MM.1S (cell line): ENCODE data around the gene JAKMIP2.

Experiments
- DNase-seq: peaks from one replicate; pipeline ENCODE4 v3.0.0-alpha.2; 2015
- H2AFZ ChIP-seq: fragments of 300-600 bp; sonication (generic); 2 replicates; pipeline ENCODE4 v1.6.0; 2016; ENCODE audit warnings: antibody characterized with exemption, low read length
- H3F3A ChIP-seq: fragments of 300-600 bp; sonication (generic); 2 replicates; pipeline ENCODE4 v1.6.1; 2016; ENCODE audit warnings: mild to moderate bottlenecking, antibody characterized with exemption, low read length, moderate library complexity, mixed read lengths; ENCODE audit not compliant: insufficient read depth
- H3K27ac ChIP-seq: fragments of 300-600 bp; sonication (generic); 2 replicates; pipeline ENCODE4 v1.5.1; 2016; ENCODE audit warnings: mild to moderate bottlenecking, low read length
- H3K27me3 ChIP-seq: fragments of 300-600 bp; sonication (generic); replicated peaks from 2 replicates; pipeline ENCODE4 v1.6.0; 2016; ENCODE audit warnings: low read length; ENCODE audit not compliant: insufficient read depth
- H3K36me3 ChIP-seq: fragments of 300-600 bp; sonication (generic); replicated peaks from 2 replicates; pipeline ENCODE4 v1.6.1; 2016; ENCODE audit warnings: mild to moderate bottlenecking, low read length, mixed read lengths; ENCODE audit not compliant: insufficient read depth
- H3K4me1 ChIP-seq: fragments of 300-600 bp; sonication (generic); 2 replicates; pipeline ENCODE4 v1.6.1; 2016; ENCODE audit warnings: low read length, mixed read lengths
- H3K4me2 ChIP-seq: fragments of 300-600 bp; sonication (generic); 2 replicates; pipeline ENCODE4 v1.6.0; 2016; ENCODE audit warnings: low read depth, low read length
- H3K4me3 ChIP-seq: fragments of 300-600 bp; sonication (generic); 2 replicates; pipeline ENCODE4 v1.5.1; 2016; ENCODE audit warnings: low read length, mixed read lengths
- H3K79me2 ChIP-seq: fragments of 300-600 bp; sonication (generic); 2 replicates; pipeline ENCODE4 v1.6.1; 2016; ENCODE audit warnings: mixed run types, low read length, mixed read lengths
- H3K9ac ChIP-seq: fragments of 300-600 bp; sonication (generic); 2 replicates; pipeline ENCODE4 v1.6.1; 2016; ENCODE audit warnings: low read length, mixed read lengths
- H3K9me2 ChIP-seq: fragments of 300-600 bp; sonication (generic); replicated peaks from 2 replicates; pipeline ENCODE4 v1.6.1; 2016; ENCODE audit warnings: mild to moderate bottlenecking, low read length, mixed read lengths; ENCODE audit not compliant: insufficient read depth
- H3K9me3 ChIP-seq: fragments of 300-600 bp; sonication (generic); replicated peaks from 2 replicates; pipeline ENCODE4 v1.6.1; 2016; ENCODE audit warnings: mild to moderate bottlenecking, low read length, mixed read lengths; ENCODE audit not compliant: insufficient read depth
- H4K20me1 ChIP-seq: fragments of 300-600 bp; sonication (generic); 2 replicates; pipeline ENCODE4 v1.6.1; 2016; ENCODE audit warnings: mild to moderate bottlenecking, low read length, moderate library complexity, mixed read lengths; ENCODE audit not compliant: insufficient read depth
- EZH2 ChIP-seq: fragments of 300-600 bp; sonication (generic); optimal IDR thresholded peaks from 2 replicates; pipeline ENCODE3; 2017; ENCODE audit warnings: low read depth, mild to moderate bottlenecking, antibody characterized with exemption, low read length, mixed read lengths
- EZH2phosphoT487 ChIP-seq: fragments of 300-600 bp; sonication (generic); IDR thresholded peaks from 2 replicates; pipeline ENCODE4 v1.6.1; 2018; ENCODE audit warnings: antibody characterized with exemption, low read length
- TF ChIP-seq, protein P1 (sequence below): fragments of 300-600 bp; sonication (generic); IDR thresholded peaks from 2 replicates; pipeline ENCODE4 v1.5.1; 2016; ENCODE audit warnings: antibody characterized with exemption, low read length, mixed read lengths

Gene JAKMIP2

DNA sequence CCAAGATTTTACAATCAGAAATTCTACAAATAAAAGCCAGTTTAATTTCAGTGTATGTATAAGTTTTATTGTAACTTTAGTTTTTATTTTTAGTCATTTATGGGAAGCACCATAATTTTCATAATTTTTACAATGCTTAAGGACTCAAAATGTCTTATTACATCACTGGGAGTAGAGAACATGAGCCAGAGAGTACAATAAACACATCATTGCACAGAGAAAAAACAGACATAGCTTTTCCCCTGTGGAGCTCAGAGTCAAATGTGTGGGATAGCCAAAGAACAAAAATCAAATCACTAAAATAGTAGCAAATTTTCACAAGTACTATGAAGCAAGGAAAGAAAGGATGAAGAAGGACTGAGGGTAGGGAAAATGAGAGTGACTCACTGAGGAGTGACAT is 5.5 kb upstream of the JAKMIP2 start:
- Histone ChIP-seq H3F3A (no peaks in the 10 kb centered on the region), H4K20me1 (no peaks in the 10 kb centered on the region), H3K36me3 (no peaks in the 10 kb centered on the region), H2AFZ (no peak overlapping the region), H3K9me2 (no peaks in the 10 kb centered on the region), H3K27ac (no peak overlapping the region), H3K9me3 (no peaks in the 10 kb centered on the region), H3K9ac (no peak overlapping the region), H3K79me2 (no peaks in the 10 kb centered on the region), H3K4me1 (no peaks in the 10 kb centered on the region), H3K4me2 (no peak overlapping the region), H3K4me3 (no peak overlapping the region), H3K27me3 (no peaks in the 10 kb centered on the region)
- no peak for DNase-seq
- TF ChIP-seq, protein P1, sequence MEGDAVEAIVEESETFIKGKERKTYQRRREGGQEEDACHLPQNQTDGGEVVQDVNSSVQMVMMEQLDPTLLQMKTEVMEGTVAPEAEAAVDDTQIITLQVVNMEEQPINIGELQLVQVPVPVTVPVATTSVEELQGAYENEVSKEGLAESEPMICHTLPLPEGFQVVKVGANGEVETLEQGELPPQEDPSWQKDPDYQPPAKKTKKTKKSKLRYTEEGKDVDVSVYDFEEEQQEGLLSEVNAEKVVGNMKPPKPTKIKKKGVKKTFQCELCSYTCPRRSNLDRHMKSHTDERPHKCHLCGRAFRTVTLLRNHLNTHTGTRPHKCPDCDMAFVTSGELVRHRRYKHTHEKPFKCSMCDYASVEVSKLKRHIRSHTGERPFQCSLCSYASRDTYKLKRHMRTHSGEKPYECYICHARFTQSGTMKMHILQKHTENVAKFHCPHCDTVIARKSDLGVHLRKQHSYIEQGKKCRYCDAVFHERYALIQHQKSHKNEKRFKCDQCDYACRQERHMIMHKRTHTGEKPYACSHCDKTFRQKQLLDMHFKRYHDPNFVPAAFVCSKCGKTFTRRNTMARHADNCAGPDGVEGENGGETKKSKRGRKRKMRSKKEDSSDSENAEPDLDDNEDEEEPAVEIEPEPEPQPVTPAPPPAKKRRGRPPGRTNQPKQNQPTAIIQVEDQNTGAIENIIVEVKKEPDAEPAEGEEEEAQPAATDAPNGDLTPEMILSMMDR = no peak
- TF ChIP-seq EZH2 (no peak), EZH2phosphoT487 (no peak)

DNA sequence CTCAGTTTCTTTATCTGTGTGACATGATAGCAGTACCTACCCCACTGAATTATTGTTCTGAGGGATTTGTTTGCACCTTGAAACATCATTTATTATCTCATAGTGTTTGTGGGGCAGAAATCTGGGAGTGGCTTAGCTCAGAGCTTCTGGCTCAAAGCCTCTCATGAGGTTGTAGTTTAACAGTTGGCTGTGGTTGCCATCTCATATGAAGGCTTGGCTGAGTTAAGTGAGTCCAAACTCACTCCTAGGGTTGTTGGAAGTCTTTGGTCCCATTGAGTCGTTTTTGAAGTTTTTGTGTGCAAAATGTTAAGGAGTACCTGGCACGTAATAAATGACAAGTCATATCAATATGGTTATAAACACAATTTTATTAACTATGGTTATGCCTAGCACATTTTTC is 3.6 kb upstream of the JAKMIP2 start:
- TF ChIP-seq EZH2 = no peak
- TF ChIP-seq, protein P1 = no peak
- no peak for TF ChIP-seq EZH2phosphoT487
- Histone ChIP-seq H3K4me3 (no peak overlapping the region), H2AFZ (no peak overlapping the region), H3K36me3 (no peaks in the 10 kb centered on the region), H3F3A (peaks cover 10% of the 10 kb centered on the region), H3K4me2 (no peak overlapping the region), H3K27me3 (no peaks in the 10 kb centered on the region), H3K27ac (no peak overlapping the region), H3K9me3 (no peaks in the 10 kb centered on the region), H4K20me1 (no peaks in the 10 kb centered on the region), H3K9me2 (no peaks in the 10 kb centered on the region), H3K4me1 (no peaks in the 10 kb centered on the region), H3K79me2 (peaks cover 11% of the 10 kb centered on the region), H3K9ac (no peak overlapping the region)
- DNase-seq = no peak

- no peak overlapping the region for H2AFZ ChIP-seq
- no peak for TF ChIP-seq EZH2phosphoT487
- TF ChIP-seq, protein P1 = no peak
- no peak for TF ChIP-seq EZH2
- DNase-seq = no peak
- H3K9me2 ChIP-seq = no peaks in the 10 kb centered on the region
- peaks cover 12% of the 10 kb centered on the region for H3F3A ChIP-seq
- no peaks in the 10 kb centered on the region for H4K20me1 ChIP-seq
- no peaks in the 10 kb centered on the region for H3K27me3 ChIP-seq
- no peak overlapping the region for H3K4me2 ChIP-seq
- H3K4me1 ChIP-seq = 0 out of 2 replicates have a peak, but pooled peaks cover 8% of the 10 kb centered on the region
- no peaks in the 10 kb centered on the region for H3K9me3 ChIP-seq
- H3K36me3 ChIP-seq = no peaks in the 10 kb centered on the region
- H3K4me3 ChIP-seq = no peak overlapping the region
- H3K9ac ChIP-seq = no peak overlapping the region
- peaks cover 29% of the 10 kb centered on the region for H3K79me2 ChIP-seq
- no peak overlapping the region for H3K27ac ChIP-seq
Observed at GRCh38 chr5:147784146-147784987, 1.8 kb upstream of the JAKMIP2 start.
